Right ventricle myocardium inferior (tissue), 1 donor: ENCODE data around the gene BPIFB4. TPM values are rescaled to one million over a fixed set of nuclear protein-coding genes. Genes with fewer than 3 reads are reported as not detected.
"Not testable (repeated sequence)": the region's sequence is repeated elsewhere in the genome, so short reads cannot be mapped to it uniquely, and the experiment has no call there.

Experiments used
- ATAC-seq: fragments of 200-7000 bp; cut with Tn5 transposase; one replicate; pipeline ENCODE4 v1.9.1; 2020; ENCODE audit warnings: mild to moderate bottlenecking, moderate library complexity
- DNase-seq: peaks from one replicate; pipeline ENCODE4 v3.0.0; 2021; ENCODE audit errors: missing footprints
- intact Hi-C: fragments of 100-400 bp; cut with DNase I; formaldehyde crosslinking; loops from one replicate; pipeline ENCODE4 v1.11.0; 2022
- total RNA-seq: library from RNA; stranded (reverse); fragmentation: NEBNext Ultra II Directional; extraction: Animal tissue kit (Norgen Biotek cat#: 25700); gene quantifications from one replicate; pipeline ENCODE4 v1.2.1, GENCODE V29; 2021
- donor health status: DM: no; HTN: yes; CAD: no; lungs with severe emphysema.

BPIFB4 gene
- total RNA-seq, 1 donor from 2014 or later, result not detected

DNA sequence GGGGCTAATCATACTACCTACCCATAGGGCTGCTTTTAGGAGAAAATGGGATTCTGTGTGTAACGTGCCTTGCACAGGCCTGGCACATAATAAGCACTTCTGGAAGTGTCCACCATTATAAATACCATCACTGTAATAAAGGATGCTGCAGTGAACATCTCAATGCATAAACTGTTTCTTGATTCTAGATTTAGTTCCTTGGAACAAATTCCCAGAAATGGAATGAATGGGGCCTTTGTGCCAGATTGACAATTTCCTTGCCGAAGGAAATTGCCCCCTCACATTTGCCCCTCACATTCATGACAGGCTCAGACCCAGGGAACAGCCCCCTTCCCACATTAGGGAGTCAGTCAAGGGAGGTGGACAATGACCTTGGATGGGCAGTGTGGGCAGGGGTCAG is 29.2 kb downstream of the BPIFB4 start:
- ATAC-seq (no peak), DNase-seq (no peak)
- intact Hi-C loops, result no loop called here

DNA sequence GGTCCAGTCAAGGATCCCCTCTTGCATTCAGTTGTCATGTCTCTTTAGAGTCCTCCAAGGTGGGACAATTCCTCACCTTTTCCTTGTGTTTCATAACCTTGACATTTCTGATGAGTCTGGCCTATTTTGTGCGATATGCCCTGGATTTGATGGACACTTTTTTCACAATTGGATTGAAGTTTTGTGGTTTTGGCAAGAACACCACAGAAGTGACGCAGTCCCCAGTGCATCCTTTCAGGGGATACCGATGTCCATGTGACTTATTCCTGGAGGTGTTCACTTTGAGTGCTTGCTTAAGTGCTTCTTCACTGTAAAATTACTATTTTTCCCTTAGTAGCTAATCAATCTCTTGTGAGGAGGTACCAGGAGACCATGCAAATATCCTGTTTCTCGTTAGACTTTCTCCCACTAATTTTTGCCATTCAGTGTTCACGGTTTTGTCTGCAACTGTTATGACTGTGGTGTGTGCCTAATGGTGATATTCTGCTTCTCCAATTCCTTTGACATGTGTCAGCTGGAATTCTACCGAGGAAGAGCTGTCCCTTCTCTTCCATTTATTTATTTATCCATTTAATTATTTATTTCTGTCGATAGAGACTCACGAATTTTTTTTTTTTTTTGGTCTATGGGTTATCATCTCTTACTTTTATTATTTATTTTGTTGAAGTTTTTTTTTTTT is 30.8 kb downstream of the BPIFB4 start:
- ATAC-seq (no peak), DNase-seq (no peak)
- intact Hi-C loops, result no loop called here

DNA sequence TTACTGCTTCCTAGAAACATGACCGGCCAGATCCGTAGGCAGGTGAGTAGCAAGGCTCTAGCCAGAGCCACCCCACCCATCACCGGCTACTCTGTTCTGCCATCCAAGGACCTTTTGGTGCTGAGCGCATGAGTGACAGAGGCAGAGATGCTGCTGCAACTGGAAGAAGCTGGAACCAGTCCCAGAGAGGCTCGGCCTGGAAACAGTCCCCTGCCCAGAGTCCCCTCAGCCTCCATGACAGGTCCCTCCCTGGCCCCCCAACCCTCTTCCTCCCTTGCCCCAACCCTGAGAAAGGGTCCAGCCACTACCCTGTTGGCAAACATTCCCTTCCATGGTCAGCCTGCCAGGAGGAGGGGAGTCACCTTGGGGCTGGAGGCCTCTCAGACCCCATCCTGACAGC is 31.9 kb downstream of the BPIFB4 start:
- ATAC-seq (no peak), DNase-seq (no peak)
- intact Hi-C loops, result no loop called here

DNA sequence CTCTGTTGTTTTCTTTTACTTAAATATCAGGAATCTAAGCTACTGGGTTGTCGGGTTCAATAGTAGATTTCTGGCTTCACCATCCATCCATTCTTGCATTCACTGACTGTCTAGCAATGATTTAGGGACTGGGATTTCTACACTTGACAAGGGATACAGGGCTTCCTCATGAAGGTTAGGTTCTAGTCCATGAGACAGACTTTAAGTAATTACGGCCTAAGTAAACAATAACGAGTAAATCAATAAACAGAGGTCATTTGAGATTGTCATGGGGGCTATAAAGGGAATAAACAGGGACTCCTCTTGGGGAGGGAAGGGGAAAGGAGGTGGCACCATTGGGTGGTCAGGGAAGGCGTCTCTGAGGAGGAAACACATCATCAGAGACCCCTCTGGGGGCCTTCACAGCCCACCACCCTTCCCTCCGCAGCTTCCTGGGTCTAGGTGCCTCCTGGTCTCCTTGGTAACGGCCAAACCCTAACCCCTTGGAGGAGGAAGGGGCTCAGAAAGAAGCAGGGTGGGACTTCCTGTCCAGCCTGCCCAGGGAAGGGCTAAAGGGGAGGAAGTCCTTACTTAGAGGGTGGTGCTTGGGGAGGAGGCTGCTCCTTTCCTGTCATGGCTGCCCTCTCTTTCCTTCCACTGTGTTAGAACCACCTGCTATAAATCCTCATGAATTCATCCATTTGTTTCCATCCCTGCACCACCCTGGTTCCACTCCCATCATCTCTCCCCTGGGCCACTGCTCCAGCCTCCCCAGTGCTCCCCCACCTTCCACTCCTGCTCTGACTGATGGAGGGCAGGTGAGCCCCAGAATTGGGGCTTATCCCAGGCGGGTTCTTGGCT is 33.3 kb downstream of the BPIFB4 start:
- ATAC-seq, result no peak
- intact Hi-C loops, result no loop called here
- no peak for DNase-seq

DNA sequence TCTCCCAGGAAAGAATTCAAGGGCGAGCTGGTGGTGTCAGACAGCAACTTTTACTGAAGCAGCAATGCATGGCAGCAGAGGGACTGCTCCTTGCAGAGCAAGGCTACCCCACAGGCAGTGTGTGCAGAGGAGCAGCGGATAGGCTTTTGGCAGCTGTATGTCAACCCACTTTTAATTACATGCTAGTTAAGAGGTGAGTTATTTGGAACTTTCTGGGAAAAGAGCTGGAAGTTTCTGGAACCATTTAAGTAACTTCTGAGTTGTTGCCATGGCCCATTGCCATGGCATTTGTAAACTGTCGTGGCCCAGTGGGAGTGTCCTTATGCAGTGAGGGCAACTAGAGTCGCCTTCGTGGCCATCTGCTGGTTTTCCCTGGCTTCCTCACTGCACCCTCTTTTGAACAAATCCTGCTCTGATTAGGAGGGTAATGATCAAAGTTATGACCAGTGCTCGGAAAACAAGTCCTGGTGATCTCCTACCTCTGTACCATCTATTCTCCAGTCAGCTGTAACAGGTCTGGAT is 34.0 kb downstream of the BPIFB4 start:
- ATAC-seq, result no peak
- no peak for DNase-seq
- intact Hi-C loops, result no loop called here

DNA sequence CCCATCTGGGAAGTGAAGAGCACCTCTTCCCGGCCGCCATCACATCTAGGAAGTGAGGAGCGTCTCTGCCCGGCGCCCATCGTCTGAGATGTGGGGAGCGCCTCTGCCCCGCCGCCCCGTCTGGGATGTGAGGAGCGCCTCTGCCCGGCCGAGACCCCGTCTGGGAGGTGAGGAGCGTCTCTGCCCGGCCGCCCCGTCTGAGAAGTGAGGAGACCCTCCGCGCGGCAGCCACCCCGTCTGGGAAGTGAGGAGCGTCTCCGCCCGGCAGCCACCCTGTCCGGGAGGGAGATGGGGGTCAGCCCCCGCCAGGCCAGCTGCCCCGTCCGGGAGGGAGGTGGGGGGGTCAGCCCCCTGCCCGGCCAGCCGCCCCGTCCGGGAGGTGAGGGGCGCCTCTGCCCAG is 36.1 kb downstream of the BPIFB4 start:
- DNase-seq, intact Hi-C loops, ATAC-seq: not testable (repeated sequence)

DNA sequence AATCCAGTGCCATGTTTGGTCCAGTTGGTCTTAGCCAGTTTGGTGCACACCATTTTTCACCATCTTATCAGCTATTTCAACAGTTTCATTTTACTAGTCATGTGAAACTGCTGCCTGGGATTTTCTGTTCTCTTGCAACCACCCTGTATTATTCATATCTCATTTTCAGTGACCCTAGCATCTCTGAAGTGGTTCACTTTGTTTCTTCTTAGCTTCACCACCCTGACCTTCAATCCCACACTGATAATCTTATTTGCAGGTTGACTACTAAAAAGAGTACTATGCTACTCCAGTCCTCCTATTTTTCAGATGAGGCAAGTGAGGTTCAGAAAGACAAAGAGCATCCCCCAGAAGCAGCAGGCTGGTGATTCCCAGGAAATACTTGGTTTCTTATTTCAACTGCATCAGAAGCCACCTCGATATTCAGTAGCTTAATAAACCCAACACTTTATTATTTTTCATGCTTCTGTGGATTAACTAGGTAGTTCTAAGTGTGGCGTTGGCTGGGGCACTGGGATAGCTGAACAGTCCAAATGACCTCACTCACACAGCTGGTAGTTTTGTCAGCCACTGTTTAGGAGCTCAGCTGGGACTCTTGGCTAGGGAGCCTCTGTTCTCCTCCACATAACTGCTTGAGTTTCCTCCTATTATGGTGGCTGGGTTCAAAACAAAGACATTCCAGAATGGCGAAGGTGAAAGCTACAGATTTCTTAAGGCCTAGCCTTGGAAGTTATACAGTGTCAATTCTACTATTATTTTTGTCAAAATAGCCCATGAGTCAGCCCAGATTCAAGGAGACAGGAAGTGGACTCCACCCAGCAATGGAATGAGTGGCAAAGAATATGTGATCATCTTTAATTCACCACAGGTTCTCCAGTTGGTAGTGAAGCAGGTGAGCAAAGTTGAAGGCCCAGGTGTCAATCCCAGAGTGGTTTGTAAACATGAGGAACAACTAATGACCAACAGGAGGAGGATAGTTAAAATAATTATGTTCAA is 40.6 kb downstream of the BPIFB4 start:
- ATAC-seq (no peak), DNase-seq (no peak)
- intact Hi-C loops, result no loop called here

DNA sequence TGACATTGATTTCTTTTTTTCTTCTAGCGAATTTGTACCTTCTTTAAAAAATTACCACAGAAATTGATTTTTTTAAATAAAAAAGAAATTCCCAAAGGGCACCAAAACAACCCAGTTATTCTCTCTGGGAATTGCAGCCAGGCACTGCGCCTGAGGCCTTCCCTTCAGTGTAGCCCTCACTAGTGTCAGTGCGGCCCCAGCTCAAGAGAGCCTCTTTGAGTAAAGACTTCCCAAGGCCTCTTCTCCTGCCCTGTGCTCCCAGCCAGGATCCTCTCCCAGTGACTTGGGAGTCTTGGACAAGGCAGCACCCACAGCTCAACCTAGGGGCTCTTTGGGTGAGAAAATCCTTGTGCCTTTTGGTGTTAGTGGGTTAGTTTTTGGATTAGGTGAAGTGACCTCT is 41.5 kb downstream of the BPIFB4 start:
- DNase-seq, result no peak
- no peak for ATAC-seq
- intact Hi-C loops, result no loop called here

DNA sequence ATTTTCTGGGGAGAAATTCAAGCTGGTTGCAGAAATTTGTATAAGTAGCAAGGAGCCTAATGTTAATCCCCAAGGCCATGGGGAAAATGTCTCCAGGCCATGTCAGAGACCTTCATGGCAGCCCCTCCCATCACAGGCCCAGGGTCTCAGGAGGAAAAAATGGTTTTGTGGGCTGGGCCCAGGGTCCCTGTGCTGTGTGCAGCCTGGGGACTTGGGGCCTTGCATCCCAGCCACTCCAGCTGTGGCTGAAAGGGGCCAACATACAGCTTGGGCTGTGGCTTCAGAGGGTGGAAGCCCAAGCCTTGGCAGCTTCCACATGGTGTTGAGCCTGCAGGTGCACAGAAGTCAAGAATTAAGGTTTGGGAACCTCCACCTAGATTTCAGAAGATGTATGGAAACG is 42.9 kb downstream of the BPIFB4 start:
- DNase-seq, ATAC-seq, intact Hi-C loops: not testable (repeated sequence)

DNA sequence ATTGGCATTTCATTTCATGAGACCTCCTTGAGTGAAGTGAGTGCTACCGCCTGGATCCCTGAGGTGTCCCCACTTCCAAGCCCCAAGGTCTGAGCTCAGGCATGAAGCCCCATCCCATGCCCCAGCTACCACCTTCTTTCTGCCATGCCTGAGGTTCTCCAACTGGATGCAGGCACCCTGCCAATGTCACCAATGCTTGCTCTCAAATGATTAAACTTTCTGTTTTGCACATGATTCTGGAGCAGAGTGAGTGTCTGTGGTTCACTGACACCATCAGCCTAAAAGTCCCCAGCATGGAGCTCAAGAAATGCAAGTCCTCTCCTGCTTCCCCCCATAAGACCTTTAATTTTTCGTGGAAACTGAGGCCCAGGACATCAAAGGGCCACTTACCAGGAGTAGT is 44.8 kb downstream of the BPIFB4 start:
- DNase-seq (no peak), ATAC-seq (no peak)
- intact Hi-C loops, result no loop called here

DNA sequence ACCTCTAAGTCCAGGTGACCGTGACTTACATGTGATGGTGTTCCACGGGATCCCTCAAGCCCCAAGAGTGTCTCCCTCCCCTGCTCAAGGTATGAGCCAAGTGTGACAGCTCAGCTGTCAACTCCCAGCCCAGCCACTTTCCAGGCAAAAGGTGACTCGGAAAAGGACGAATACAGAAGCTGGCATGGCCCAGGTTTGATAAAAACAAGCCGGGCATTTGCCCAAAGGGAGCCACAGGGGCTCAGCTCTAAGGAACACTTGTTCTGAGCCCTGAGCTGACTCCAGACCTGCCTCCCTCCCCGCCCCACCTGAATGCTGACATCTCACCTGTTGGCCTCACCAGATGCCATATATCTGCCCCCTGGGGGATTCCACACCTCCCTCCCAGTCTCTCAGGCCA is 45.6 kb downstream of the BPIFB4 start:
- DNase-seq (no peak), ATAC-seq (peak; percentile 67)
- intact Hi-C loops, result no loop called here

DNA sequence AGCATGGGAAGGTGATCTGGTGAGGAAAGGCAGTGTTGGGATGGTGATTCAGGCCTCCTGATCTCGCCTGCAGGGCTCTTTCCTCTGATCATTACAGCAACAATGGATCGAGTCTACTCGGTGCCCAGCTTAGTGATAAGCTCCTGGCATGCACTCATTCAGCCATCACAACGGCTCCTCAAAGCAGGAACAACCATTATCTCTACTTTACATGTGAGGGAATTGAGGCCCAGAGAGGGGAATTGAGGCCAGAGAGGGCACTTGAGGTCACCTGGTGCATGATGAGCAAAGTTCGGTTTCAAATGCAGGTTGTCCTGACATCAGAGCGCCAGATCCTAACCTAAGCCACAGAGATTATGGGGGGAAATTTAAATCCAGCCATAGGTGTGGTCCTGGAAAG is 46.5 kb downstream of the BPIFB4 start:
- DNase-seq (no peak), ATAC-seq (peak; percentile 70)
- intact Hi-C loops, result no loop called here

DNA sequence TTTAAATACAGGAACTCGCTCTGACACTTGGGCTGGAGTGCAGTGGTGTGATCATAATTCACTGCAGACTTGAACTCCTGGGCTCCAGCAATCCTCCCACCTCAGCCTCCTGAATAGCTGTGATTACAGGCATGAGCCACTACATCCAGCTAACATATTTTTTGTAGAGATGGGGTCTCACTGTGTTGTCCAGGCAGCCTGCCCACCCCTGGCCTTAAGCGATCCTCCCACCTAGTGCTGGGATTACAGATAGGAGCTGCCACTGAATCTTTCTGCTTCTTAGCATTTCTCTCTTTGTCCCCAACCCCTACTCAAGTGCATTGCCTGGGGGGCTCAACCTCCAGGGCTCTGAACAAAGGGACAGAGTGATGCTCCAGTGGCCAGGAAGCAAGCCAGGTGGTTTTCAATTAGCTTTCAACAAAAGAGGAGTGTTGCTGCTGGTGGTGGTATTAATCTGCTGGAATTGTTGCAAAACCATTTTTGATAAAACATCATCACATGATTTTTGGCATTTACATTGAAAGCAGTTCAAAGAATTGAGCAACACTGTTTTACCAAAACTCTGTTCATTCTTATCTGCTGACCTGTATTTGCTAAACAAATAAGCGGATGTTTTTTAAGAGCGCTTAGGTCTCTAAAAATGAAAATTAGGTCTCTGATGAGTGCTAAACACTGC is 48.1 kb downstream of the BPIFB4 start:
- ATAC-seq, result no peak
- intact Hi-C loops, result no loop called here
- DNase-seq, result no peak

DNA sequence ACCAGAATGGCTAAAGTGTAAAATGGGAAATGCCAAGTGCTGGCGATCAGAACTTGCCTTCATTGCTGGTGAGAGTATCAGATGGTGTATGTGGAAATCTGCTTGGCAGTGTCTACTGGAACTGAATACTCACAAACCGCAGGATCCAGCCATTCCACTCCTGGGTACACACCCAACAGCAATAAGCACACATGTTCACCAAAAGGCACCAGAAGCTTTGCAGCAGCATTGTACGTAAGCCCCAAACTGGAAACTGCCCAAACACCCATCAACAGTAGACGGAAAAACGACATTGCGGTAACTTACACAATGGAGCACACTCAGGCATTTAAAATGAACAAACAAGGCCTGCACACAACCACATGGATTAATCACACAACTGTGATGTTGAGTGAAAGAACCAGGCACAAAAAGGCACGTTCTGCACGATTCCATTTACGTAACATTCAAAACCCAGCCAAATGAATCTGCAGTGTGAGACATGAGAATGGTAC is 51.2 kb downstream of the BPIFB4 start:
- no peak for DNase-seq
- no peak for ATAC-seq
- intact Hi-C loops, result no loop called here

DNA sequence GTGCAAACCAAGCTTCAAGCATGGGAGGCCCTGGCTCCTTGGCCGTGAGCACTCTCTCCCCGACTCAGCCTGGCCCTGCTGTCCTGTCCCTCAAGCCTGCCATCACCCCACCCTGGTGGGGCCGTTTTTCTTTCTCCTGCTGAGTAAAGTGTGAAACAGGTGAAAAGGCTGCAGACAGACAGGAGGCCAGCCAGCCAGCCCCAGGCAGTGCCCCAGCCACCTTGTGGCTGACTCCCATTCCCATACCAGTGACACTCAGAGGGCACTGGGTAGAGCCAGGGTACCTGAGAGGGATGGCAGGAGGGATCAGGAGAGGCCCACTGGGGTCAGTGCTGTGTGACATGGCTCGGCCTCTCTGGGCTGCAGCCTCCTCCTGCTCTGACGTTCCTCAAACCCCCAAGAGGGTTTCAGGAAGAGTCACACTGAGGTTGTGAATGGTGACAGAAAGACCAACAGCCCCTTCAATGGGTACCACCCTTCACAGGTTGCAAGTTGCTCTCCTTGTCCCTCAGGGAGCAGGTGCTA is 52.6 kb downstream of the BPIFB4 start:
- intact Hi-C loops, result no loop called here
- DNase-seq (no peak), ATAC-seq (no peak)

DNA sequence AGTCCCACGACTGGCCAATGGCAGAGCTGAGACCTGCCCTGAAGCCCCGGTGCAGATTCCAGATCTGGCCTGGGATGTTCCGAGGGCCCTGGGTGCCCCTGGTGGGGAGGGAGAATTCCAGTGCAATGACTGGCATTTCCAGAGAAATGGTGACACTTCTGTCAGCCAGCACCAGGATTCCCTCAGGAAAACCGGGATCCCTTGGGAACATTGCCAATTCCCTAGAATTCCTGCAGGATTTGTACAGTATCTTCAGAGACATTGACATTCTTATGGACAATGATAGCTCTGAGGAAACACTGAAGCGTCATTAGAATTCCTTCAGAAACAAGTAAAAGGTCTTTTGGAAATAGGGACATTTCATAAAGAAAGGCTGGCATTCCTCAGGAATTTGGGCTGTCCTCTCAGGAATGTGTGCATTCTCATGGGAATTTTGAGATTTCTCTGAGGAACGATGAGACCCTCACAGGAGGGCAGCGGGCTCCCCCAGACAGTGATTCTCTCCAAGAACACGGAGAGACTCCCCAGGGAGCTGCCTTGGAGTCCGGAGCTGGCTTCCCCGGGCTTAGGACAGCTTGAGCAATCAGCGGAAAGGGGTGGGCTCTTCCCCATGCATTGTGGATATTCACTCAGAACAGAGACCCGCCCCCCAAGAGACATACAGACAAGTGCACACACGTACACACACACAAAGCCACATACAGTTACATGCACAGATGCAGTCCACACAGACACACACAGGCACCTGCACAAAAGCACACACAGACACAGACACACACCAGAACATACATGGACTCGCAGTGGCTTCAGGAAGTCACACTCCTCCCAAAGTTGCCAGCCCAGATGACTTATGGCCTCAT is 53.3 kb downstream of the BPIFB4 start:
- no peak for DNase-seq
- no peak for ATAC-seq
- intact Hi-C loops, result no loop called here

DNA sequence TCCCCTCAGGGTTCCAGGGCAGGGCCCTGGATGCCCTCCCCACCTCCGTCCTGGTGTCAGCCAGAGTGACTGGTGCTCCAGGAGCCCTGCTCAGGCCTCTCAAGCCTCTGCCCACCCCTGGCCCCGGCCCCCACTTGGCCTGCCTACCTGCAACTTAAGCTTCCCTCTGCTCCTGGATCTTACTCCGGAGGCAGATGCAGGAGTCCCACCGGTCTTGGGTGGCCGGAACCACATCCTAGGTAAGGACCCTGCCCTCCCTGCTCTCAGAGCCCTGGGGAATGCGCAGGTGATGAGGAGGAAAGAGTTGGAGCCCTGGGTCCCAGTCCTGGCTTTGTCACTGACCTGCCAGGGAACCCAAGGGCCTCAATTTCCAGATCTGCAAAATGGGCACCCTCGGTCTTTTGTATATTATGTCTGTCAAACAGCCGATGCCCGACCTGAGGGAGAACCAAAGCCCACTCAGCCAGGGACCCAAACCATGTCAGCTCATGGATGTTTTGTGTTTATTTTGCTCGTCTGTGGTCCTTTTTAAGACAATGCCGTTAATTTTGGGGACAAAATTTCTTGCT is 54.0 kb downstream of the BPIFB4 start:
- no peak for ATAC-seq
- no peak for DNase-seq
- intact Hi-C loops, result no loop called here
